Muscle of arm (tissue), 12 donors: ENCODE measurements around the gene ANK3. TPM values are rescaled to one million over a fixed set of nuclear protein-coding genes. Genes with fewer than 3 reads are reported as not detected.

ENCODE experiments used
- DNase-seq: peaks from one replicate; pipeline ENCODE4 v3.0.0-alpha.2; 2013
- polyA plus RNA-seq, 12 donors: library from polyadenylated mRNA; unstranded; fragments of 120-200 nt; gene quantifications; one replicate each; pipeline ENCODE4 v1.2.1, GENCODE V29; 2013; ENCODE audit not compliant: insufficient read length in 12 of 12

Gene ANK3
- polyA plus RNA-seq, 12 donors, result 84.5 to 171 (median 147) TPM; not detected in 1

GRCh38 chr10:60099998-60100747 lies 289.5 kb downstream of the ANK3 start:
- DNase-seq, result peak; percentile 60

GRCh38 chr10:60098677-60099601 lies 290.7 kb downstream of the ANK3 start:
- no peak for DNase-seq

- no peak for DNase-seq
Observed at GRCh38 chr10:60096761-60097513, 292.7 kb downstream of the ANK3 start.

GRCh38 chr10:60093317-60093716 lies 296.4 kb downstream of the ANK3 start:
- DNase-seq, result no peak

GRCh38 chr10:60086862-60087261 lies 302.8 kb downstream of the ANK3 start:
- DNase-seq, result no peak

GRCh38 chr10:60086421-60086820 lies 303.3 kb downstream of the ANK3 start:
- DNase-seq, result no peak

GRCh38 chr10:60082744-60083344 lies 306.8 kb downstream of the ANK3 start:
- DNase-seq, result no peak

- no peak for DNase-seq
Observed at GRCh38 chr10:60082341-60082740, 307.3 kb downstream of the ANK3 start.

- DNase-seq, result no peak
Observed at GRCh38 chr10:60073781-60074656, 315.7 kb downstream of the ANK3 start.

GRCh38 chr10:60073397-60073780 lies 316.3 kb downstream of the ANK3 start:
- DNase-seq, result no peak

- DNase-seq, result no peak
Observed at GRCh38 chr10:60069311-60069710, 320.4 kb downstream of the ANK3 start.

- no peak for DNase-seq
Observed at GRCh38 chr10:60050366-60050765, 339.3 kb downstream of the ANK3 start.

GRCh38 chr10:60048091-60048501 lies 341.6 kb downstream of the ANK3 start:
- no peak for DNase-seq

GRCh38 chr10:60045571-60045970 lies 344.1 kb downstream of the ANK3 start:
- no peak for DNase-seq

- no peak for DNase-seq
Observed at GRCh38 chr10:60044971-60045370, 344.7 kb downstream of the ANK3 start.

GRCh38 chr10:60044242-60044641 lies 345.4 kb downstream of the ANK3 start:
- DNase-seq, result no peak

- no peak for DNase-seq
Observed at GRCh38 chr10:60043561-60044241, 346.0 kb downstream of the ANK3 start.

GRCh38 chr10:60042914-60043313 lies 346.8 kb downstream of the ANK3 start:
- no peak for DNase-seq

GRCh38 chr10:60042262-60042661 lies 347.4 kb downstream of the ANK3 start:
- no peak for DNase-seq

- no peak for DNase-seq
Observed at GRCh38 chr10:60041489-60042133, 348.1 kb downstream of the ANK3 start.
